ENCODE measurements around the gene TRIM10. TPM values are rescaled to one million over a fixed set of nuclear protein-coding genes. Genes with fewer than 3 reads are reported as not detected.

The TRIM10 gene
- polyA plus RNA-seq, 1 donor: 0.27 TPM

Other genes with a start within 250 kb of the TRIM10 start
- gene HLA-A, start 218.7 kb downstream of the TRIM10 start, polyA plus RNA-seq (ENCODE audit: insufficient read length): 105 TPM
- 42.0 TPM for gene POLR1H, start 99.9 kb downstream of the TRIM10 start, polyA plus RNA-seq (ENCODE audit: insufficient read length)
- gene PPP1R11, start 94.0 kb downstream of the TRIM10 start, polyA plus RNA-seq (ENCODE audit: insufficient read length): 60.1 TPM
- gene RNF39, start 85.4 kb downstream of the TRIM10 start, polyA plus RNA-seq (ENCODE audit: insufficient read length): 2.0 TPM
- gene TRIM31, start 48.1 kb downstream of the TRIM10 start, polyA plus RNA-seq (ENCODE audit: insufficient read length): not detected
- not detected for gene TRIM40, start 25.1 kb downstream of the TRIM10 start, polyA plus RNA-seq (ENCODE audit: insufficient read length)
- 0.08 TPM for gene TRIM15, start 2.3 kb upstream of the TRIM10 start, polyA plus RNA-seq (ENCODE audit: insufficient read length)
- gene TRIM26, start 52.2 kb upstream of the TRIM10 start, polyA plus RNA-seq (ENCODE audit: insufficient read length): 39.7 TPM
- gene TRIM39, start 165.7 kb upstream of the TRIM10 start, polyA plus RNA-seq (ENCODE audit: insufficient read length): 16.2 TPM
- 23.3 TPM for gene RPP21, start 183.9 kb upstream of the TRIM10 start, polyA plus RNA-seq (ENCODE audit: insufficient read length)